Measurements from ENCODE around the gene SGPP2. TPM values are rescaled to one million over a fixed set of nuclear protein-coding genes. Genes with fewer than 3 reads are reported as not detected.
A peak's percentile ranks its signal among the peaks of the same experiment; 100 is the strongest.

The SGPP2 gene
- total RNA-seq, 1 donor from 2014 or later, result 2.3 TPM

GRCh38 chr2:222456479-222457077 is 32.2 kb downstream of the SGPP2 start:
- peaks cover 34% of the 10 kb centered on the region for H3K4me1 ChIP-seq
- H3K27ac ChIP-seq (replicated peaks), result no peak overlapping the region
- no peaks in the 10 kb centered on the region for H3K36me3 ChIP-seq
- H3K4me3 ChIP-seq, result no peak overlapping the region
- no peak for DNase-seq
- H3K27me3 ChIP-seq (ENCODE audit: low read depth), result no peaks in the 10 kb centered on the region
- no peaks in the 10 kb centered on the region for H3K9me3 ChIP-seq (replicated peaks)
- intact Hi-C loops (cut with micrococcal nuclease), result no loop called here
- TF ChIP-seq CTCF (IDR thresholded peaks at IDR 0.05; ENCODE audit: borderline replicate concordance), result no peak

- intact Hi-C loops (cut with micrococcal nuclease), result no loop called here
- no peak for DNase-seq
- Histone ChIP-seq H3K36me3 (no peaks in the 10 kb centered on the region), H3K4me3 (no peak overlapping the region), H3K4me1 (peaks cover 10% of the 10 kb centered on the region), H3K27ac (replicated peaks) (no peak overlapping the region), H3K9me3 (replicated peaks) (no peaks in the 10 kb centered on the region), H3K27me3 (ENCODE audit: low read depth) (no peaks in the 10 kb centered on the region)
- no peak for TF ChIP-seq CTCF (IDR thresholded peaks at IDR 0.05; ENCODE audit: borderline replicate concordance)
Observed at GRCh38 chr2:222459983-222460382, 35.6 kb downstream of the SGPP2 start.

GRCh38 chr2:222465746-222466145 is 41.4 kb downstream of the SGPP2 start:
- intact Hi-C loops (cut with micrococcal nuclease), result no loop called here
- H3K4me1 ChIP-seq, result peaks cover 15% of the 10 kb centered on the region
- no peak overlapping the region for H3K4me3 ChIP-seq
- H3K36me3 ChIP-seq, result no peaks in the 10 kb centered on the region
- no peak for DNase-seq
- TF ChIP-seq CTCF (IDR thresholded peaks at IDR 0.05; ENCODE audit: borderline replicate concordance), result no peak
- no peaks in the 10 kb centered on the region for H3K27me3 ChIP-seq (ENCODE audit: low read depth)
- H3K9me3 ChIP-seq (replicated peaks), result no peaks in the 10 kb centered on the region
- no peak overlapping the region for H3K27ac ChIP-seq (replicated peaks)

DNA sequence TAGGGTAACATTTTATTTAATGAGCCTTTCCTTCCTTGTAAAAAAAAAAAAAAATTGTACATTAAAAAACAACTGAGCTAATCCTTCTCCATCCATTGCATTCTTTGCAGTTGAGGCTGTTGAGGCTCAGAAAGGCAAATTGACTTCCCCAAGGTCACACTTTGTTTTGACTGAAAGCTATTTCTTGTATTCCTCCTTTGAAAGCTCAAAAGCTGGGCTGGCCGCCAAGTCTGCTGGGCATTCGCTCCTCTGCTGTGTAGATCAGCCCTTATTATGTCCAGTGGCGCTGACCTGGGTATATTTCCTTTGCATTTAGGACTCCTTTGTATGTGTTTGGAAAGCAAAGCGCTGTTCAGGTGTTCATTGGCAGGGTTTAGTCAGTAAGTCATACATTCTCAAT is 44.0 kb downstream of the SGPP2 start:
- Histone ChIP-seq H3K27me3 (ENCODE audit: low read depth) (no peaks in the 10 kb centered on the region), H3K9me3 (replicated peaks) (no peaks in the 10 kb centered on the region), H3K4me3 (no peak overlapping the region), H3K4me1 (peaks cover 20% of the 10 kb centered on the region), H3K27ac (replicated peaks) (peak overlapping the region; percentile 41), H3K36me3 (no peaks in the 10 kb centered on the region)
- DNase-seq, result peak; percentile 69
- intact Hi-C loops (cut with micrococcal nuclease), result no loop called here
- TF ChIP-seq CTCF (IDR thresholded peaks at IDR 0.05; ENCODE audit: borderline replicate concordance), result no peak

GRCh38 chr2:222470802-222471468 is 46.6 kb downstream of the SGPP2 start:
- intact Hi-C loops (cut with micrococcal nuclease), result no loop called here
- no peaks in the 10 kb centered on the region for H3K36me3 ChIP-seq
- no peak for TF ChIP-seq CTCF (IDR thresholded peaks at IDR 0.05; ENCODE audit: borderline replicate concordance)
- H3K4me1 ChIP-seq, result peaks cover 16% of the 10 kb centered on the region
- DNase-seq, result no peak
- H3K27ac ChIP-seq (replicated peaks), result peak overlapping the region; percentile 61
- H3K9me3 ChIP-seq (replicated peaks), result no peaks in the 10 kb centered on the region
- no peaks in the 10 kb centered on the region for H3K27me3 ChIP-seq (ENCODE audit: low read depth)
- peak overlapping the region; percentile 5 for H3K4me3 ChIP-seq
